Measurements from ENCODE around the gene PCNX3. TPM values are rescaled to one million over a fixed set of nuclear protein-coding genes. Genes with fewer than 3 reads are reported as not detected.

Gene PCNX3
- polyA plus RNA-seq, 3 donors: 24.0 to 37.4 (median 33.3) TPM

- DNase-seq (ENCODE audit: extremely low read depth in 1 of 11, low read depth in 9 of 11, low spot score in 4 of 11): no peak
These were observed 30.8 kb downstream of the PCNX3 start for GRCh38 chr11:65646288-65646957.

DNA sequence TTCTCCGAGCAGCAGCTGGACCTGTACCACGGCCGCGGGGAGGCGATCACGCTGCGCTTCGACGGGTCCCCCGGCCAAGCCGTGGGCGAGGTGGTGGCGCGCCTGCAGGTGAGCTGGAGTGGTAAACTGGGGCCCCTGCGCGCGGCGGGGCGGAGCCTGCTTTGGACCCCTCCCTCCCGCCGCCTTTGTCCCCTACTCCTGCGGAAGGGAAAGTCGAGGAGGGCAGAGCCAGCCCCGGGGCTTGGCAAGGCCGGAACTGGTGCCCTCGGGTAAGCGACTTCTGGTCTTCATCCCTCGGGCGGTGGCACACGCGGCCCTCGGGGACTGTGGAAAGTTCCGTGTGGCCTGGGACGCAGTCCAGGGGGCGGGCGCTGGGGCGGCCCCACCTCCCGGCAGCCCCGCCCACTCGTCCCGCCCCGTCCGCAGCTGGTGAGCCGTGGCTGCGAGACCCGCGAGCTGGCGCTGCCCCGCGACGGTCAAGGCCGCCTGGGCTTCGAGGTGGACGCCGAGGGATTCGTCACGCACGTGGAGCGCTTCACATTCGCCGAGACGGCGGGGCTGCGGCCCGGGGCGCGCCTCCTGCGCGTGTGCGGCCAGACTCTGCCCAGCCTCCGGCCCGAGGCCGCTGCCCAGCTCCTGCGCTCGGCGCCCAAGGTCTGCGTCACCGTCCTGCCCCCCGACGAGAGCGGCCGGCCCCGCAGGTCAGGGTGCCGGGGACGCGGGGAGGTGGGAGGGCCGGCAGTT is 31.6 kb downstream of the PCNX3 start:
- peak in 2 of 11 donors; percentile 34 to 40 for DNase-seq (ENCODE audit: extremely low read depth in 1 of 11, low read depth in 9 of 11, low spot score in 4 of 11)

DNA sequence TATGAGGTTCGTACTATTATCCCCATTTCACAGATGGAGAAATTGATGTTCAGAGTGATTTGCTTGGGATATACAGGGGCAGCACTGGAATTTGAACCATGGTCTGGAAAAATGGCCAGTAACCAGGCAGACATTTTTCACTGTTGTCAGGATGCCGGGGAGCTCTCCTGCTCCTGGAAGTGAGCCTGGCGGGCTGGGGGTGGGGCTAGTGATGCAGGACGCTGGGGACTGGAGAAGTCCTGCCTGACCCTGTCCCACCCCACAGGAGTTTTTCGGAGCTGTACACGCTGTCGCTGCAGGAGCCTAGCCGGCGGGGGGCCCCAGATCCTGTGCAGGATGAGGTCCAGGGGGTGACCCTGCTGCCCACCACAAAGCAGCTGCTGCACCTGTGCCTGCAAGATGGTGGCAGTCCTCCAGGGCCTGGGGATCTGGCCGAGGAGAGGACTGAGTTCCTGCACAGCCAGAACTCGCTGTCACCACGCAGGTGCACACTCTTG is 33.5 kb downstream of the PCNX3 start:
- DNase-seq (ENCODE audit: extremely low read depth in 1 of 11, low read depth in 9 of 11, low spot score in 4 of 11): no peak

GRCh38 chr11:65649656-65650546 is 34.3 kb downstream of the PCNX3 start:
- no peak for DNase-seq (ENCODE audit: extremely low read depth in 1 of 11, low read depth in 9 of 11, low spot score in 4 of 11)

- no peak for DNase-seq (ENCODE audit: extremely low read depth in 1 of 11, low read depth in 9 of 11, low spot score in 4 of 11)
These were observed 35.2 kb downstream of the PCNX3 start for GRCh38 chr11:65650547-65651338.

GRCh38 chr11:65651339-65651588 is 35.7 kb downstream of the PCNX3 start:
- DNase-seq (ENCODE audit: extremely low read depth in 1 of 11, low read depth in 9 of 11, low spot score in 4 of 11): no peak

DNA sequence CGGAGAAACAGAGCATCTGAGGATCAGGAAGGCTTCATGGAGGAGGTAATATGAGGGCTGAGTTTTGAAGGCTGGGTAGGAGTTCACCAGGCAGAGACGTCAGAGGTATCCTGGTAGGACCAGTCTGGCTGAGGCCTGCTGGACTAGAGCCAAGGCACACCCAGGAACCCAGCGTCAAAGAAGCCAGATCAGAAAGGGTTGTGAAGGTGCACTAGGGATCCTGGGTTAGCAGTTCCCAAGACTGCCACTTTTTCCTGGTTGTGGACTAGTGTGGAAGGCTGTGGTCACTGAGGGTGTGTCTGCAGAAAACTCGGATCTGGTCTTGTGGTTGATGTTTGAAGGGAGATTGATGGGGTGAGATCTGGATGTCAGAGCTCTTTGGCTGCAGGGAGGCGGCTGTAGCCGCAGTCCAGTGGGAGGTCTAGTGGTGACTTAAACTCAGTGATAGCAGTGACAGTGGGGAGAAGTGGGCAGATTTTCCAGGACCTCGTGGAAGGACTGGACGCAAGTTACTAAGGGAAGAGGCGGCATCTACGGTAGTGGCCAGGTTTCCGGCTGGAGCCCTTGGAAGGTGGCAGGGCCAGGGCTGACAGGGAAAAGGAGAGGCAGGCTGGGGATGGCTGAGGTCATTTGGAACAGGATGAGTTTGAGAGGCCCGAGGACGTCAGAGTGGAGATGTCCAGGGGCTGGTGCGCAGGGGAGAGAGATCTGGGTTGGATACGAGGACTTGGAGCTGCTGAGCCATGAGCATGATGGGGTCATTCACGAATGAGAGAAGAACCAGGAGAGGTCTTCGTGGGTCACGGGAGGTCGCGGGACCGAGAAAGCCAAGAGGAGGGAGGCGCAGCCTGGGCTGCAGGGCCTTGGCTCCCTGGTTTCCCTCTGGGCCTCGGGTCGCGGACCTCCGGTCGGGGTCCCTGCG is 36.3 kb downstream of the PCNX3 start:
- DNase-seq (ENCODE audit: extremely low read depth in 1 of 11, low read depth in 9 of 11, low spot score in 4 of 11): no peak

DNA sequence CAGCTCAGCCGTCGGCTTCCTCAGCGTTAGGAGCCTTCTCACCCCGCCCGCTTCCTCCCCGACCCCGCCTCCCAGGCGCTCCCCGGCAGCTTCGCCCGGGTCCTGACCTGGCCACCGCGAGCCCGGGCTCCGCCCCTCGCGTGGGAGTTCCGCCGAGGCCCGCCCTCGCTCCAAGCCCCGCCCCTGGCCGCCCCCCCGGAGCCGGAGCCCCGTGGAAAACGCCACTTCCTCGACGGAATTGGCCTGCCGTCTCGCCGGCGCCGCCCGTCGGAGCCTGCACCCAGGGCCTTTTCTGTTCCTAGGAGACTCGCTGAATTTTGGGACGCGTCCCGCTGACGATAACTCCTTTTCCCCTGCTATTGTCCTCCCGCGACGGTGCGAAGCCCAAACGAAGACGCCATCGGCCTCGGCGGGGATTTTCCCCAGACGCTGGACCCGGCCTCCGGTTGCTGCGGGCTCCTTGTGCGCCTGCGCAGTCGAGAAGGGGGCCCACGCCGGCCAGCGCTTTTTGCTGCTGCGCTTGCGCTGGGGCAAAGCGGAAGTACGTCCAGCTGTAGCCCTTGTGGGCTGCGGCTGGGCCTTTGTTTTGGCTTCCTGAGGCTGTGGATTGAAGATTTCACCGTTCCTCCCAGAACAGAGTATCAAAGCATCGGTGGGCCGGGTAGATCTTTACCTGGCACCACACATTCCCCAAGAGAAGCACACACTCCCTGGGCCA is 37.1 kb downstream of the PCNX3 start:
- peak; percentile 82 to 91 (median 89) for DNase-seq (ENCODE audit: extremely low read depth in 1 of 11, low read depth in 9 of 11, low spot score in 4 of 11)

DNA sequence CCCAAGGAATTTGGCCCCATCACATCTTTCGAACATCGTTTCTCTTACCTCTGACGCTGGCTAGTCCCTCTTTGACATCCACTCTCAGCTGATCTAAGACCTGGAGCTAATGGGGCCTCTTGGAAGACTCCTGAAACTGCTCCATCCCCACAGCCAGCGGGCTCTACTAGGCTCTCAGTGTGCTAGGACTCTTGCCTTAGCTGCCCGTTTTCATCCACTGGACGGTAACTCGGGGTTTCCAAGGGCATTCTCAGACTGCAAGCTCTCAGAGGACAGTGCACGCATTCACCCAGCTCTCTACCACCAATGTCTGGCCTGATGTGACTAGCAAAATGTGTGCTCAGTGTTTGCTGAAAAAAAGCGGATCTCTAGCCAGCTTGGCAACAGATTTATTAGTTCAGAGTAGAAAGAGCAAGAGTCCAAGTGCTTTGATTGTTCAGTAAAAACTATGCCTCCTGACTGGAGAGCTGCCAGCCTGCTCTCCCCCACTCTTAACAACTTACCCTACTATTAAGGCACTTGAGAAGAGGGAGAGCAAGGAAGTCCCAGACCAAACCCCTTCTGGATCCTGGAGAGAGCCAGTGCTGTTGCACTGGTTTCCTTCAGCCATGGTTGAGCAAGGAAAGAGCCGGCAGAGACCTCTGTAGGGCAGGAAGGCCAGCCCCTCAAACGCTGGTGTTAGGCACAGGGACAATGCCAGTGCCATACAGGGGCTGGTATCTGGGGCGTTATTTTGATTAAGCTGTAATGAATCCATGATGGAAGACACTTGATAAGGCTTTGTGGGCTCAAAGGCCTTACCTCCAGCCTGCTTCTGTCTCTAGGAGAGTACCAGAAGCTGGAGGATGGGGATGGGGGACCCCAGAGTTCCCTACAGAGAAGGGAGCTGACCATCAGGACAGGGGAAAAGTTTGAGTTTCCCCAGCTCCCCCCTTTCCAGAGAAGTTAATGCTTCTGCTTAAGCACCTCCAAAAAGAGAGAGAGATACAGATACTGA is 38.0 kb downstream of the PCNX3 start:
- DNase-seq (ENCODE audit: extremely low read depth in 1 of 11, low read depth in 9 of 11, low spot score in 4 of 11): no peak

GRCh38 chr11:65654375-65655349 is 39.1 kb downstream of the PCNX3 start:
- DNase-seq (ENCODE audit: extremely low read depth in 1 of 11, low read depth in 9 of 11, low spot score in 4 of 11): no peak

GRCh38 chr11:65655570-65656332 is 40.2 kb downstream of the PCNX3 start:
- DNase-seq (ENCODE audit: extremely low read depth in 1 of 11, low read depth in 9 of 11, low spot score in 4 of 11): no peak

DNA sequence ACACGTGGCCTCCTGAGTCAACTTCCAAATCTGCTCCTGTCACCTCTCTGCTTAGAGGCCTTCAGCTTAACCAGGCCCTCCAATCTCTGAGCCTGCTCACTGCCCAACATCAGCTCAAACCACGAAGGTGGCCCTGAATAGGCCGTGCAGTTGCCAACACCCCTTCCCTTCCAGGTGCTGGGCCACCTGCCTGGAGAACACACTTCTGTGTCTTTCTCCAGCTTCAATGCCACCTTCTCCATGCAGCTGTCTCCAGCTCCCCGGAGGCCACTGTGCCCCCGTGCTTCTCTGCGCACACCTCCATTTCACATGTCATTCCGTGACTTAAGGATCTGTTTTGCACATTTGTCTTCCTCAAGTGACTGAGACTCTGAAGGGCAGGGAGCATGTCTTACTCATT is 41.9 kb downstream of the PCNX3 start:
- no peak for DNase-seq (ENCODE audit: extremely low read depth in 1 of 11, low read depth in 9 of 11, low spot score in 4 of 11)

GRCh38 chr11:65658174-65659021 is 42.8 kb downstream of the PCNX3 start:
- DNase-seq (ENCODE audit: extremely low read depth in 1 of 11, low read depth in 9 of 11, low spot score in 4 of 11): no peak

GRCh38 chr11:65660038-65660437 is 44.5 kb downstream of the PCNX3 start:
- DNase-seq (ENCODE audit: extremely low read depth in 1 of 11, low read depth in 9 of 11, low spot score in 4 of 11): no peak
